Measurements from ENCODE around the gene PLA2G6.

PLA2G6 gene

GRCh38 chr22:38164551-38164918, 17.1 kb downstream of the PLA2G6 start:
- H3K27ac ChIP-seq (ENCODE audit: low read length) = no peak overlapping the region

GRCh38 chr22:38163844-38164550, 17.6 kb downstream of the PLA2G6 start:
- H3K27me3 ChIP-seq (ENCODE audit: insufficient read depth, low read length, poor library complexity) = no peaks in the 10 kb centered on the region
- H3K79me2 ChIP-seq (ENCODE audit: insufficient read depth, low read length) = no peaks in the 10 kb centered on the region; the same call in 1 of the 2 replicates
- H3K36me3 ChIP-seq (ENCODE audit: insufficient read depth, low read length) = peaks cover 57% of the 10 kb centered on the region
- H4K20me1 ChIP-seq (ENCODE audit: insufficient read depth, low read length) = peaks cover 33% of the 10 kb centered on the region
- DNase-seq = no peak
- no peak overlapping the region for H3K4me3 ChIP-seq (ENCODE audit: low read depth in 1 of 2, low read length in 2 of 2)
- H3K27ac ChIP-seq (ENCODE audit: low read length) = no peak overlapping the region
- H2AFZ ChIP-seq (ENCODE audit: low read depth, low read length) = no peak overlapping the region
- TF ChIP-seq EZH2 (IDR thresholded peaks at IDR 0.05; ENCODE audit: borderline replicate concordance, low read depth, low read length, severe bottlenecking) (no peak), CTCF (IDR thresholded peaks at IDR 0.05; ENCODE audit: borderline replicate concordance, extremely low read depth, low read length, poor library complexity, severe bottlenecking) (no peak)
- no peak overlapping the region for H3K9ac ChIP-seq (ENCODE audit: low read depth, low read length)
- H3K4me1 ChIP-seq (ENCODE audit: insufficient read depth, low read length) = peaks cover 14% of the 10 kb centered on the region
- no peak overlapping the region for H3K4me2 ChIP-seq (ENCODE audit: insufficient read depth, low read length)
- no peak for ATAC-seq (ENCODE audit: insufficient read depth, low read depth)
- no peaks in the 10 kb centered on the region for H3K9me3 ChIP-seq (ENCODE audit: insufficient read depth, low read length, severe bottlenecking)

More at GRCh38 chr22:38164551-38164918, 17.1 kb downstream of the PLA2G6 start:
- no peaks in the 10 kb centered on the region; the same call in 1 of the 2 replicates for H3K79me2 ChIP-seq (ENCODE audit: insufficient read depth, low read length)
- TF ChIP-seq EZH2 (IDR thresholded peaks at IDR 0.05; ENCODE audit: borderline replicate concordance, low read depth, low read length, severe bottlenecking) (no peak), CTCF (IDR thresholded peaks at IDR 0.05; ENCODE audit: borderline replicate concordance, extremely low read depth, low read length, poor library complexity, severe bottlenecking) (no peak)
- H3K9me3 ChIP-seq (ENCODE audit: insufficient read depth, low read length, severe bottlenecking) = no peaks in the 10 kb centered on the region
- H3K4me3 ChIP-seq (ENCODE audit: low read depth in 1 of 2, low read length in 2 of 2) = no peak overlapping the region
- H3K9ac ChIP-seq (ENCODE audit: low read depth, low read length) = no peak overlapping the region
- H3K4me2 ChIP-seq (ENCODE audit: insufficient read depth, low read length) = no peak overlapping the region
- H3K27me3 ChIP-seq (ENCODE audit: insufficient read depth, low read length, poor library complexity) = no peaks in the 10 kb centered on the region
- H3K4me1 ChIP-seq (ENCODE audit: insufficient read depth, low read length) = peaks cover 14% of the 10 kb centered on the region
- no peak overlapping the region for H2AFZ ChIP-seq (ENCODE audit: low read depth, low read length)
- ATAC-seq (ENCODE audit: insufficient read depth, low read depth) (no peak), DNase-seq (no peak)
- H4K20me1 ChIP-seq (ENCODE audit: insufficient read depth, low read length) = peaks cover 36% of the 10 kb centered on the region
- peaks cover 63% of the 10 kb centered on the region for H3K36me3 ChIP-seq (ENCODE audit: insufficient read depth, low read length)

GRCh38 chr22:38162881-38163843, 18.5 kb downstream of the PLA2G6 start:
- Histone ChIP-seq H3K4me1 (ENCODE audit: insufficient read depth, low read length) (peaks cover 14% of the 10 kb centered on the region), H3K36me3 (ENCODE audit: insufficient read depth, low read length) (peaks cover 52% of the 10 kb centered on the region), H3K4me3 (ENCODE audit: low read depth in 1 of 2, low read length in 2 of 2) (no peak overlapping the region), H4K20me1 (ENCODE audit: insufficient read depth, low read length) (peaks cover 33% of the 10 kb centered on the region), H3K27ac (ENCODE audit: low read length) (peak overlapping the region; percentile 26; the same call in 1 of the 2 replicates), H3K9ac (ENCODE audit: low read depth, low read length) (no peak overlapping the region), H3K4me2 (ENCODE audit: insufficient read depth, low read length) (no peak overlapping the region), H2AFZ (ENCODE audit: low read depth, low read length) (no peak overlapping the region), H3K27me3 (ENCODE audit: insufficient read depth, low read length, poor library complexity) (no peaks in the 10 kb centered on the region), H3K9me3 (ENCODE audit: insufficient read depth, low read length, severe bottlenecking) (no peaks in the 10 kb centered on the region), H3K79me2 (ENCODE audit: insufficient read depth, low read length) (no peaks in the 10 kb centered on the region; the same call in 1 of the 2 replicates)
- TF ChIP-seq CTCF (IDR thresholded peaks at IDR 0.05; ENCODE audit: borderline replicate concordance, extremely low read depth, low read length, poor library complexity, severe bottlenecking) (no peak), EZH2 (IDR thresholded peaks at IDR 0.05; ENCODE audit: borderline replicate concordance, low read depth, low read length, severe bottlenecking) (no peak)
- ATAC-seq (ENCODE audit: insufficient read depth, low read depth) (peak; percentile 94), DNase-seq (peak; percentile 80)
